ENCODE measurements around the gene NLE1.

Gene NLE1

GRCh38 chr17:35141681-35142466 is at the start of gene NLE1:
NLE1 (minus strand) TSS chr17:35142303; CDS start chr17:35142275, 28 bp downstream.
- TF ChIP-seq CTCF (IDR thresholded peaks at IDR 0.05; ENCODE audit: insufficient read depth, low read depth, low read length, missing control alignments): peak; percentile 97
- peak; percentile 92 for DNase-seq (ENCODE audit: low read depth)
- H3K4me3 ChIP-seq (ENCODE audit: low read depth, low read length): peak within 1 kb of the TSS; percentile 96

GRCh38 chr17:35191001-35191695 is 49.0 kb upstream of the NLE1 start:
- TF ChIP-seq CTCF (IDR thresholded peaks at IDR 0.05; ENCODE audit: insufficient read depth, low read depth, low read length, missing control alignments): no peak
- no peak for DNase-seq (ENCODE audit: low read depth)
- no peak overlapping the region for H3K4me3 ChIP-seq (ENCODE audit: low read depth, low read length)

GRCh38 chr17:35189291-35189690 is 47.2 kb upstream of the NLE1 start:
- H3K4me3 ChIP-seq (ENCODE audit: low read depth, low read length): no peak overlapping the region
- no peak for DNase-seq (ENCODE audit: low read depth)
- TF ChIP-seq CTCF (IDR thresholded peaks at IDR 0.05; ENCODE audit: insufficient read depth, low read depth, low read length, missing control alignments): no peak

GRCh38 chr17:35188111-35188510 is 46.0 kb upstream of the NLE1 start:
- TF ChIP-seq CTCF (IDR thresholded peaks at IDR 0.05; ENCODE audit: insufficient read depth, low read depth, low read length, missing control alignments): no peak
- no peak overlapping the region for H3K4me3 ChIP-seq (ENCODE audit: low read depth, low read length)
- no peak for DNase-seq (ENCODE audit: low read depth)

GRCh38 chr17:35187481-35187880 is 45.4 kb upstream of the NLE1 start:
- DNase-seq (ENCODE audit: low read depth): no peak
- TF ChIP-seq CTCF (IDR thresholded peaks at IDR 0.05; ENCODE audit: insufficient read depth, low read depth, low read length, missing control alignments): no peak
- no peak overlapping the region for H3K4me3 ChIP-seq (ENCODE audit: low read depth, low read length)

GRCh38 chr17:35185849-35186248 is 43.7 kb upstream of the NLE1 start:
- H3K4me3 ChIP-seq (ENCODE audit: low read depth, low read length): no peak overlapping the region
- DNase-seq (ENCODE audit: low read depth): peak; percentile 67
- no peak for TF ChIP-seq CTCF (IDR thresholded peaks at IDR 0.05; ENCODE audit: insufficient read depth, low read depth, low read length, missing control alignments)

Measured in GM12865 (cell line).